ENCODE data around the gene ITGB1. TPM values are rescaled to one million over a fixed set of nuclear protein-coding genes. Genes with fewer than 3 reads are reported as not detected.

Gene ITGB1
- polyA plus RNA-seq, 1 of the 3 experiments (the other 2 are of a cell fraction) = 666 TPM

DNA sequence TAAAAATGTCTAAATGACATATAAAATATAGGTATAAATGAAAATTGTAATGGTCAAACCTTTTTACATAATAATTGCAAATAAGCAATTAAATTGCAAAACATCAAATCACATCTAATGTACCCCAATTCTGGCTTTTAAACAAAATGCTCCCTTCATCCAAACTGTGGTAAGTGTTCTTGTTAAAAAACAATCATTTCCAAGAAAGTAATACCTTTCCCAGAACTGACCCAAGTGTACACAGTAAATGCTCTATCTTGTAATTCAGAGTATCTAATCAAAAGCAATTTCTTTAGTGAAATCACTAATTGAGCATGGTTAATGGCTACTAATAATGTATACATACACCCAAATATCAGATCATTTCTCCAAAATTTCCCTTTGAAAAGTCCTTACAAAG lies 28.0 kb downstream of the ITGB1 start:
- Histone ChIP-seq H2AFZ (ENCODE audit: low read depth) (no peak overlapping the region), H3K9ac (no peak overlapping the region), H3K9me2 (no peaks in the 10 kb centered on the region), H3K27ac (ENCODE audit: low read depth in 2 of 2, low read length in 1 of 2) (no peak overlapping the region; a peak in 1 of 4 replicates), H3K4me1 (ENCODE audit: control insufficient read depth in 1 of 2, insufficient read depth in 2 of 2, low read depth in 1 of 2, low read length in 1 of 2) (no peaks in the 10 kb centered on the region; a peak in 1 of 4 replicates), H3K4me3 (ENCODE audit: low read depth in 2 of 2, low read length in 1 of 2) (no peak overlapping the region), H3K4me2 (no peak overlapping the region), H3F3A (replicated peaks; ENCODE audit: insufficient read depth) (peaks cover 51% of the 10 kb centered on the region), H3K27me3 (ENCODE audit: insufficient read depth) (no peaks in the 10 kb centered on the region), H3K79me2 (ENCODE audit: insufficient read depth) (peaks cover 99% of the 10 kb centered on the region), H4K20me1 (ENCODE audit: insufficient read depth) (peaks cover 40% of the 10 kb centered on the region), H3K9me3 (no peaks in the 10 kb centered on the region), H3K36me3 (replicated peaks in 1 of 2; ENCODE audit: control insufficient read depth in 1 of 2, insufficient read depth in 2 of 2, low read length in 1 of 2) (peaks cover 97 to 98% of the 10 kb centered on the region in 2 experiments)
- DNase-seq = no peak
- ChIA-PET POLR2A (no interaction called here), CTCF (no interaction called here)
- TF ChIP-seq GABPA (IDR thresholded peaks at IDR 0.05; ENCODE audit: low read depth) = no peak
- TF ChIP-seq POLR2AphosphoS5 (IDR thresholded peaks at IDR 0.05; ENCODE audit: low read depth, low read length) = no peak
- no peak for TF ChIP-seq SMC3 (IDR thresholded peaks at IDR 0.05; ENCODE audit: low read depth, low read length)

DNA sequence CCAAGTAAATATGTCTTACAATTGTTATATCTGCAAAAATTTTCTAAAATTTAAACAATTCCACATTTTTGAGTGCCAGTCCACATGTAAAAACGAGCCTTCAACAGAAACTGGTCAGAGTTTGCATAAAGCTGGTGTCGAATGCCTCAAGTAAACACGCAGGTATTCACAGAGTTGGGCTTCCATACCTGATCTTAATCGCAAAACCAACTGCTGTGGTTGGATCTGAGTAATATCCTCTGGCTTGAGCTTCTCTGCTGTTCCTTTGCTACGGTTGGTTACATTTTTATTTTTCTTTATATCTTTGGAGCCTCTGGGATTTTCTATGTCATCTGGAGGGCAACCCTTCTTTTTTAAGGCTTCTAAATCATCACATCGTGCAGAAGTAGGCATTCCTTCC lies 28.4 kb downstream of the ITGB1 start:
- peaks cover 99% of the 10 kb centered on the region for H3K79me2 ChIP-seq (ENCODE audit: insufficient read depth)
- no peaks in the 10 kb centered on the region for H3K9me2 ChIP-seq
- peaks cover 0 to under 1% of the 10 kb centered on the region in 2 experiments; a peak in 1 of 4 replicates for H3K4me1 ChIP-seq (ENCODE audit: control insufficient read depth in 1 of 2, insufficient read depth in 2 of 2, low read depth in 1 of 2, low read length in 1 of 2)
- no peak overlapping the region for H3K4me2 ChIP-seq
- no peak overlapping the region for H3K27ac ChIP-seq (ENCODE audit: low read depth in 2 of 2, low read length in 1 of 2)
- no peak overlapping the region for H2AFZ ChIP-seq (ENCODE audit: low read depth)
- H4K20me1 ChIP-seq (ENCODE audit: insufficient read depth) = peaks cover 40% of the 10 kb centered on the region
- WGBS (ENCODE audit: low lambda C conversion rate) = 88% methylated on average over 6 of the region's 6 CpGs
- no peak overlapping the region for H3K4me3 ChIP-seq (ENCODE audit: low read depth in 2 of 2, low read length in 1 of 2)
- H3K27me3 ChIP-seq (ENCODE audit: insufficient read depth) = no peaks in the 10 kb centered on the region
- peaks cover 55% of the 10 kb centered on the region for H3F3A ChIP-seq (replicated peaks; ENCODE audit: insufficient read depth)
- ChIA-PET POLR2A (no interaction called here), CTCF (interaction anchor here (1.5 kb wide), 1 partner anchor 8 kb away, joined by 3 read pairs; no protein-coding TSS in a partner anchor)
- no peak for DNase-seq
- H3K9me3 ChIP-seq = no peaks in the 10 kb centered on the region
- H3K36me3 ChIP-seq (replicated peaks in 1 of 2; ENCODE audit: control insufficient read depth in 1 of 2, insufficient read depth in 2 of 2, low read length in 1 of 2) = peaks cover 97 to 98% of the 10 kb centered on the region in 2 experiments
- TF ChIP-seq CHD2 (IDR thresholded peaks at IDR 0.05; ENCODE audit: low read length, partially characterized antibody) (no peak), SMC3 (IDR thresholded peaks at IDR 0.05; ENCODE audit: low read depth, low read length) (no peak), RCOR1 (IDR thresholded peaks at IDR 0.05; ENCODE audit: low read length) (no peak), MXI1 (IDR thresholded peaks at IDR 0.05; ENCODE audit: low read depth, low read length) (no peak), YY1 (IDR thresholded peaks at IDR 0.05; ENCODE audit: low read depth) (no peak), EZH2phosphoT487 (IDR thresholded peaks at IDR 0.05; ENCODE audit: borderline replicate concordance, low read depth) (no peak)
- TF ChIP-seq, protein P1, sequence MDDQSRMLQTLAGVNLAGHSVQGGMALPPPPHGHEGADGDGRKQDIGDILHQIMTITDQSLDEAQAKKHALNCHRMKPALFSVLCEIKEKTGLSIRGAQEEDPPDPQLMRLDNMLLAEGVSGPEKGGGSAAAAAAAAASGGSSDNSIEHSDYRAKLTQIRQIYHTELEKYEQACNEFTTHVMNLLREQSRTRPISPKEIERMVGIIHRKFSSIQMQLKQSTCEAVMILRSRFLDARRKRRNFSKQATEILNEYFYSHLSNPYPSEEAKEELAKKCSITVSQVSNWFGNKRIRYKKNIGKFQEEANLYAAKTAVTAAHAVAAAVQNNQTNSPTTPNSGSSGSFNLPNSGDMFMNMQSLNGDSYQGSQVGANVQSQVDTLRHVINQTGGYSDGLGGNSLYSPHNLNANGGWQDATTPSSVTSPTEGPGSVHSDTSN (IDR thresholded peaks at IDR 0.05) = no peak
- TF ChIP-seq, protein P2, sequence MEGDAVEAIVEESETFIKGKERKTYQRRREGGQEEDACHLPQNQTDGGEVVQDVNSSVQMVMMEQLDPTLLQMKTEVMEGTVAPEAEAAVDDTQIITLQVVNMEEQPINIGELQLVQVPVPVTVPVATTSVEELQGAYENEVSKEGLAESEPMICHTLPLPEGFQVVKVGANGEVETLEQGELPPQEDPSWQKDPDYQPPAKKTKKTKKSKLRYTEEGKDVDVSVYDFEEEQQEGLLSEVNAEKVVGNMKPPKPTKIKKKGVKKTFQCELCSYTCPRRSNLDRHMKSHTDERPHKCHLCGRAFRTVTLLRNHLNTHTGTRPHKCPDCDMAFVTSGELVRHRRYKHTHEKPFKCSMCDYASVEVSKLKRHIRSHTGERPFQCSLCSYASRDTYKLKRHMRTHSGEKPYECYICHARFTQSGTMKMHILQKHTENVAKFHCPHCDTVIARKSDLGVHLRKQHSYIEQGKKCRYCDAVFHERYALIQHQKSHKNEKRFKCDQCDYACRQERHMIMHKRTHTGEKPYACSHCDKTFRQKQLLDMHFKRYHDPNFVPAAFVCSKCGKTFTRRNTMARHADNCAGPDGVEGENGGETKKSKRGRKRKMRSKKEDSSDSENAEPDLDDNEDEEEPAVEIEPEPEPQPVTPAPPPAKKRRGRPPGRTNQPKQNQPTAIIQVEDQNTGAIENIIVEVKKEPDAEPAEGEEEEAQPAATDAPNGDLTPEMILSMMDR (IDR thresholded peaks at IDR 0.05) = no peak
- no peak overlapping the region for H3K9ac ChIP-seq
